ENCODE results near the gene ENTR1.

ENTR1 gene

DNA sequence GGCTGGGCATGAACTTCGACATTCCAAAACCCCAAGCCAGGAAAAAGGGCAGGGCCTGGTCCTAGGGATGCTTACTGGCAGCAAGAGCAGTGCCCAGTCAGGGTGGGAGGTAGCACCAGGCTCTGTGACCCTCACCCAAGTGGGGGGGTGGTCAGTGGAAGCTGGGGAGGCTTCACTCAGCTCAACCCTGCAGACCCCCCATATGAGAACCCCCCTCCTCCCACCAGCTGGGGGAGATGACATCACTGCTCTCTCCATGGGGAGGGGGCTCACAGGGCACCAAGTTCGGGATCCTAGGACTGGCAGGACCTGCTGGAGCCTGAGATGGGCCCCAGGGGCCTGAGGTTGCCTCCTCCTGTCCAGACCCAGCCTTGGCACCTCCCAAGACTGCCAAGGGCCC, 51.5 kb downstream of the ENTR1 start:
- no peak for DNase-seq

DNA sequence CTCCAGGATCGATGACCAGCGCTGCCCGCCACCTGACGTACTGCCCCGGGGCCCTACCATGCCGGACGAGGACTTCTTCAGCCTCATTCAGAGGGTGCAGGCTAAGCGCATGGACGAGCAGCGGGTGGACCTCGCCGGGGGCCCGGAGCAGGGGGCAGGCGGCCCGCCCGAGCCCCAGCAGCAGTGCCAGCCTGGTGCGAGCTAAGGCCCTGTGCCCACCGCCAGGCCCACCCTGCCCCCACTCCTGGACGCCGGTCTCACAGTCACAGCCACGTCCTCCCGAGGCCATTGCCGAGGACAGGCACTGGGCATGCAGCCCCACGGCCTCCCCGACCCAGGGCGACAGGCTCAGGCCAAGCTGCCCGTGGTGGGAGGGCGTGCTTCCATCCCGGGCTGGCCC, 52.4 kb downstream of the ENTR1 start:
- no peak for DNase-seq

- no peak for DNase-seq
Measured at GRCh38 chr9:136357202-136357725, 53.1 kb downstream of the ENTR1 start.

GRCh38 chr9:136355616-136356557, 54.5 kb downstream of the ENTR1 start:
- DNase-seq = no peak

GRCh38 chr9:136354592-136355085, 55.8 kb downstream of the ENTR1 start:
- no peak for DNase-seq

GRCh38 chr9:136353757-136354488, 56.5 kb downstream of the ENTR1 start:
- no peak for DNase-seq

GRCh38 chr9:136353088-136353487, 57.3 kb downstream of the ENTR1 start:
- no peak for DNase-seq

GRCh38 chr9:136352682-136353081, 57.7 kb downstream of the ENTR1 start:
- DNase-seq = no peak

All from activated naive CD4-positive, alpha-beta T cell (primary cell).